Caco-2 (cell line): Measurements from ENCODE around the gene GPX5. TPM values are rescaled to one million over a fixed set of nuclear protein-coding genes. Genes with fewer than 3 reads are reported as not detected.
"Not testable (repeated sequence)": the region's sequence is repeated elsewhere in the genome, so short reads cannot be mapped to it uniquely, and the experiment has no call there.

Experiments
- BruUV-seq: library from RNA; stranded (reverse); fragments of 400-500 nt; replicated peaks from 2 replicates; lab custom pipeline; 2021; lab: Mats Ljungman, UMichigan
- CTCF ChIA-PET: fragments of 300-600 bp; sonication (Branson Sonifier 250); formaldehyde crosslinking; loops from one replicate; lab custom pipeline; 2022; ENCODE audit warnings: antibody characterized with exemption; lab: Charles Lee
- POLR2A ChIA-PET: fragments of 300-600 bp; sonication (Branson Sonifier 250); formaldehyde crosslinking; loops from one replicate; lab custom pipeline; 2022; ENCODE audit warnings: antibody characterized with exemption; lab: Charles Lee
- DNase-seq, 2 experiments: peaks; one replicate each; pipeline versions ENCODE4 v3.0.0 to v3.0.0-alpha.2; 2020 to 2022
- H3K27me3 ChIP-seq: replicated peaks from 2 replicates; pipeline ENCODE4 v1.6.0; 2011; ENCODE audit warnings: low read length; ENCODE audit not compliant: control insufficient read depth, insufficient read depth
- H3K36me3 ChIP-seq: 2 replicates; pipeline ENCODE4 v1.5.1; 2011; ENCODE audit warnings: low read length; ENCODE audit not compliant: control insufficient read depth, insufficient read depth
- H3K4me1 ChIP-seq: fragments of 250-450 bp; sonication (Bioruptor Pico); 2 replicates; pipeline ENCODE4 v1.5.1; 2020; ENCODE audit warnings: mild to moderate bottlenecking
- H3K4me3 ChIP-seq: 2 replicates; pipeline ENCODE4 v1.5.1; 2011; ENCODE audit warnings: low read depth, mild to moderate bottlenecking, control low read depth, low read length
- H3K9me3 ChIP-seq: fragments of 250-450 bp; sonication (Bioruptor Pico); 2 replicates; pipeline ENCODE4 v1.5.1; 2020; ENCODE audit warnings: mild to moderate bottlenecking, moderate library complexity
- H3K27ac Mint-ChIP-seq: one replicate; pipeline ENCODE4 v1.8.0; 2022; ENCODE audit warnings: mixed read lengths; ENCODE audit not compliant: unreplicated experiment
- H3K27me3 Mint-ChIP-seq: one replicate; pipeline ENCODE4 v1.8.0; 2022; ENCODE audit warnings: mixed read lengths; ENCODE audit not compliant: insufficient read depth, unreplicated experiment
- H3K36me3 Mint-ChIP-seq: one replicate; pipeline ENCODE4 v1.8.0; 2022; ENCODE audit warnings: mild to moderate bottlenecking, mixed read lengths; ENCODE audit not compliant: insufficient read depth, unreplicated experiment
- H3K4me1 Mint-ChIP-seq: one replicate; pipeline ENCODE4 v1.8.0; 2022; ENCODE audit warnings: low read depth, mixed read lengths; ENCODE audit not compliant: unreplicated experiment
- H3K4me3 Mint-ChIP-seq: one replicate; pipeline ENCODE4 v1.8.0; 2022; ENCODE audit warnings: mild to moderate bottlenecking, moderate library complexity, mixed read lengths; ENCODE audit not compliant: unreplicated experiment
- H3K9me3 Mint-ChIP-seq: one replicate; pipeline ENCODE4 v1.8.0; 2022; ENCODE audit warnings: mixed read lengths; ENCODE audit not compliant: unreplicated experiment
- intact Hi-C: fragments of 100-400 bp; cut with micrococcal nuclease; formaldehyde crosslinking; loops from one replicate; pipeline ENCODE4 v1.10.0; 2022; ENCODE audit not compliant: unreplicated experiment
- total RNA-seq: library from RNA; stranded (reverse); gene quantifications from 2 replicates; pipeline ENCODE4 v1.2.3, GENCODE V29; 2022
- TF ChIP-seq, protein P1 (sequence below), 2 experiments: fragments of 200-600 bp in 1 of 2; IDR thresholded peaks; 1 replicate in 1 of 2; 2 replicates in 1 of 2; pipeline versions ENCODE4 v1.5.1 to v1.8.0; 2011 to 2022; ENCODE audit warnings: antibody characterized with exemption in 1 of 2, control low read depth in 1 of 2, inconsistent platforms in 1 of 2, low read depth in 1 of 2, low read length in 1 of 2, mild to moderate bottlenecking in 1 of 2, moderate library complexity in 1 of 2; ENCODE audit not compliant: insufficient read depth in 1 of 2, severe bottlenecking in 1 of 2, unreplicated experiment in 1 of 2

The GPX5 gene
- total RNA-seq, 1 experiment from 2014 or later, result not detected

DNA sequence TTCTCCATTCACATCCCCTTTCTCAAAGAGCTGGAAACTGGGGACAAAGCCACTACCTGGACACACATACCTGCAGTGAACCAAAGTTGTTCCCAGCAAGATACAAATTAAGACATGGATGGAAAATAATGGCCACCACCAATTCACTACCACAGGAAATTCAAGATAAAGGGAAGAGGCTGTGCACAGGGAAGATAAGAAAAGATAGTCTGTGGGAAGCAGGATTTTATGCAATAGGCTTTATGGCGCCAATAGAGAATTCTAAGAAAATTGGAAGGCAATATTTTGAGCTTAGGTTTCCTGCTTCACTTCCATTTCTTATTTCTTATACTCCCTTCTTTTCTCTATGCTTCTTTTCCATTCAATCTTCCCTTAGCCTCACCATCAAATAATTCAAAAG is 19.9 kb upstream of the GPX5 start:
- ChIA-PET POLR2A (no interaction called here), CTCF (no interaction called here)
- Histone ChIP-seq H3K36me3 (no peaks in the 10 kb centered on the region), H3K4me3 (no peak overlapping the region), H3K9me3 (no peaks in the 10 kb centered on the region), H3K27me3 (no peaks in the 10 kb centered on the region), H3K4me1 (no peaks in the 10 kb centered on the region)
- intact Hi-C loops, result no loop called here
- H3K27ac Mint-ChIP-seq, result no peak overlapping the region
- no peaks in the 10 kb centered on the region for H3K4me1 Mint-ChIP-seq
- H3K36me3 Mint-ChIP-seq, result no peaks in the 10 kb centered on the region
- no peak for DNase-seq
- H3K9me3 Mint-ChIP-seq, result no peaks in the 10 kb centered on the region
- BruUV-seq, result no TSS peak
- TF ChIP-seq, protein P1, sequence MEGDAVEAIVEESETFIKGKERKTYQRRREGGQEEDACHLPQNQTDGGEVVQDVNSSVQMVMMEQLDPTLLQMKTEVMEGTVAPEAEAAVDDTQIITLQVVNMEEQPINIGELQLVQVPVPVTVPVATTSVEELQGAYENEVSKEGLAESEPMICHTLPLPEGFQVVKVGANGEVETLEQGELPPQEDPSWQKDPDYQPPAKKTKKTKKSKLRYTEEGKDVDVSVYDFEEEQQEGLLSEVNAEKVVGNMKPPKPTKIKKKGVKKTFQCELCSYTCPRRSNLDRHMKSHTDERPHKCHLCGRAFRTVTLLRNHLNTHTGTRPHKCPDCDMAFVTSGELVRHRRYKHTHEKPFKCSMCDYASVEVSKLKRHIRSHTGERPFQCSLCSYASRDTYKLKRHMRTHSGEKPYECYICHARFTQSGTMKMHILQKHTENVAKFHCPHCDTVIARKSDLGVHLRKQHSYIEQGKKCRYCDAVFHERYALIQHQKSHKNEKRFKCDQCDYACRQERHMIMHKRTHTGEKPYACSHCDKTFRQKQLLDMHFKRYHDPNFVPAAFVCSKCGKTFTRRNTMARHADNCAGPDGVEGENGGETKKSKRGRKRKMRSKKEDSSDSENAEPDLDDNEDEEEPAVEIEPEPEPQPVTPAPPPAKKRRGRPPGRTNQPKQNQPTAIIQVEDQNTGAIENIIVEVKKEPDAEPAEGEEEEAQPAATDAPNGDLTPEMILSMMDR (IDR thresholded peaks at IDR 0.05; ENCODE audit: insufficient read depth in 1 of 2, low read depth in 1 of 2, low read length in 1 of 2, severe bottlenecking in 1 of 2, unreplicated experiment in 1 of 2), result no peak
- H3K4me3 Mint-ChIP-seq, result no peak overlapping the region
- peaks cover 5% of the 10 kb centered on the region for H3K27me3 Mint-ChIP-seq

DNA sequence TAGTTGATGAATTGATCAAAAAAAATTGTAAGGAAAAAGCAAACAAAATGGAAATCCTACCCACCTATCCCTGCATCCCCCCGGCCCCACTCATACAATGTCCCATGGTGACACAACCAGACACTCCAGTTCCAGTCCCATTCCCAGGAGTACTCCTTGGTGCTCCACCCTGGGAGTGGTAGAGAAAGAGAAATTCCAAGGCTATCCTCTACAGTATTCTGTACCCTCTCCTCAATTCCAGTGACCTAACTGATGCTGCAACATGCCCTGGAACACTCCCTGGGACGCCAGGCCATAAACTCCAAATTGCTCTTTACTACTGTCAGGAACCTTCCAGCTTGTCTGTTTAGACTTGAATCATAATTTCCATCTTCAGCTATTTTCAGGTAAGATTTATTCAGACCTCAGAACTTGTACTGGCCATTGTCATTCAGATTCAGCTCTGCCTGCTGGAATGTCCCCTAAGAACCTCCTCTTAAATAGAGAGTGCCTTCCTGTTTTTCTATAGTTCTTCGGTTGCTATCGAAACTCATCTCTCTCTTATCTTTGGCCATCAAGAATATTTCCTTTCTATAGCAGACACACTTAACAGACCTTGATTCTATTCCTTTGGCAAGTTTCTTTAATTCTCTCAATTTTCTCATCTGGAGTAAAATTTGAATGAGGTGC is 18.7 kb upstream of the GPX5 start:
- H3K9me3 ChIP-seq, result no peaks in the 10 kb centered on the region
- Mint-ChIP-seq H3K4me3 (no peak overlapping the region), H3K4me1 (no peaks in the 10 kb centered on the region), H3K9me3 (no peaks in the 10 kb centered on the region), H3K27me3 (peaks cover 8% of the 10 kb centered on the region), H3K27ac (no peak overlapping the region), H3K36me3 (no peaks in the 10 kb centered on the region)
- H3K4me3 ChIP-seq, result no peak overlapping the region
- ChIA-PET CTCF (no interaction called here), POLR2A (no interaction called here)
- intact Hi-C loops, result no loop called here
- no peak for DNase-seq
- no peaks in the 10 kb centered on the region for H3K36me3 ChIP-seq
- H3K4me1 ChIP-seq, result no peaks in the 10 kb centered on the region
- no peaks in the 10 kb centered on the region for H3K27me3 ChIP-seq
- BruUV-seq, result no TSS peak
- TF ChIP-seq, protein P1 (IDR thresholded peaks at IDR 0.05; ENCODE audit: insufficient read depth in 1 of 2, low read depth in 1 of 2, low read length in 1 of 2, severe bottlenecking in 1 of 2, unreplicated experiment in 1 of 2), result no peak

DNA sequence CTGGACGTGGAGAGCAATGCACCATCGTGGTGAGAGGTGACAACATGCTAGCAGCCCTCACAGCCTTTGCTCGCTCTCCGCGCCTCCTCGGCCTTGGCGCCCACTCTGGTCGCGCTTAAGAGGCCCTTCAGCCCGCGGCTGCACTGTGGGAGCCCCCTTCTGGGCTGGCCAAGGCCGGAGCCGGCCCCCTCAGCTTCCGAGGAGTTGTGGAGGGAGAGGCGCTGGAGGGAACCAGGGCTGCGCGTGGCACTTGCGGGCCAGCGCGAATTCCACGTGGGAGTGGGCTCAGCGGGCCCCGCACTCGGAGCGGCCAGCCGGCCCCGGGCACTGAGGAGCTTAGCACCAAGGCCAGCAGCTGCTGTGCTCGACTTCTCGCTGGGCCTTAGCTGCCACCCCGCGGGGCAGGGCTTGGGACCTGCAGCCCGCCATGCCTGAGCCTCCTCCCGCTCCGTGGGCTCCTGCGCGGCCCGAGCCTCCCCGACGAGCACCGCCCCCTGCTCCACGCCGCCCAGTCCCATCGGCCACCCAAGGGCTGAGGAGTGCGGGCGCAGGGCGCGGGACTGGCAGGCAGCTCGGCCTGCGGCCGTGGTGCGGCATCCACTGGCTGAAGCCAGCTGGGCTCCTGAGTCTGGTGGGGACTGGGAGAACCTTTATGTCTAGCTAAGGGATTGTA is 13.9 kb upstream of the GPX5 start:
- Mint-ChIP-seq H3K27ac (no peak overlapping the region), H3K4me3 (no peak overlapping the region), H3K4me1 (no peaks in the 10 kb centered on the region), H3K9me3 (no peaks in the 10 kb centered on the region), H3K36me3 (no peaks in the 10 kb centered on the region), H3K27me3 (peaks cover 12% of the 10 kb centered on the region)
- Histone ChIP-seq H3K27me3 (no peaks in the 10 kb centered on the region), H3K4me3 (no peak overlapping the region), H3K4me1 (no peaks in the 10 kb centered on the region), H3K36me3 (no peaks in the 10 kb centered on the region), H3K9me3 (no peaks in the 10 kb centered on the region)
- no TSS peak for BruUV-seq
- no peak for DNase-seq
- ChIA-PET POLR2A (no interaction called here), CTCF (no interaction called here)
- intact Hi-C loops, result no loop called here
- TF ChIP-seq, protein P1 (IDR thresholded peaks at IDR 0.05; ENCODE audit: insufficient read depth in 1 of 2, low read depth in 1 of 2, low read length in 1 of 2, severe bottlenecking in 1 of 2, unreplicated experiment in 1 of 2), result no peak

DNA sequence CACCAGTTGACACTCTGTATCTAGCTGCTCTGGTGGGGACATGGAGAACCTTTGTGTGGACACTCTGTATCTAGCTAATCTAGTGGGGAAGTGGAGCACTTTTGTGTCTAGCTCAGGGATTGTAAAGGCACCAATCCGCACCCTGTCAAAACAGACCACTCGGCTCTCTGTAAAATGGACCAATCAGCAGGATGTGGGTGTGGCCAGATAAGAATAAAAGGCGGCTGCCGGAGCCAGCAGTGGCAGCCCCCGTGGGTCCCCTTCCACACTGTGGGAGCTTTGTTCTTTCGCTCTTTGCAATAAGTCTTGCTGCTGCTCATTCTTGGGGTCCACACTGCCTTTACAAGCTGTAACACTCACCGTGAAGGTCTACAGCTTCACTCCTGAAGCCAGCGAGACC is 13.3 kb upstream of the GPX5 start:
- CTCF ChIA-PET, result not testable (repeated sequence)
- peaks cover 12% of the 10 kb centered on the region for H3K27me3 Mint-ChIP-seq

More for the DNA sequence above, 13.3 kb upstream of the GPX5 start:
- H3K36me3 Mint-ChIP-seq, DNase-seq, H3K9me3 Mint-ChIP-seq, H3K36me3 ChIP-seq, intact Hi-C loops, H3K4me1 Mint-ChIP-seq, H3K27me3 ChIP-seq, H3K27ac Mint-ChIP-seq, POLR2A ChIA-PET, H3K4me3 ChIP-seq, H3K9me3 ChIP-seq, BruUV-seq, H3K4me1 ChIP-seq, H3K4me3 Mint-ChIP-seq: not testable (repeated sequence)
